GM13977 (cell line): ENCODE data around the gene FJX1.

ENCODE experiments used
- DNase-seq: peaks from one replicate; pipeline ENCODE4 v3.0.0; 2012; ENCODE audit warnings: low spot score
- in situ Hi-C: fragments of 300-500 bp; cut with MboI; formaldehyde crosslinking; loops from one replicate; pipeline ENCODE4 v1.12.0; 2022; ENCODE audit warnings: low sequenced_read_pairs, low pct_unique_long_range_greater_than_20kb, mixed read lengths, inconsistent platforms; ENCODE audit not compliant: unreplicated experiment
- TF ChIP-seq, protein P1 (sequence below): IDR thresholded peaks from 2 replicates; pipeline ENCODE4 v1.5.1; 2012; ENCODE audit warnings: mild to moderate bottlenecking, control low read depth; ENCODE audit not compliant: insufficient read depth; ENCODE audit errors: extremely low read depth, missing control alignments

Gene FJX1

DNA sequence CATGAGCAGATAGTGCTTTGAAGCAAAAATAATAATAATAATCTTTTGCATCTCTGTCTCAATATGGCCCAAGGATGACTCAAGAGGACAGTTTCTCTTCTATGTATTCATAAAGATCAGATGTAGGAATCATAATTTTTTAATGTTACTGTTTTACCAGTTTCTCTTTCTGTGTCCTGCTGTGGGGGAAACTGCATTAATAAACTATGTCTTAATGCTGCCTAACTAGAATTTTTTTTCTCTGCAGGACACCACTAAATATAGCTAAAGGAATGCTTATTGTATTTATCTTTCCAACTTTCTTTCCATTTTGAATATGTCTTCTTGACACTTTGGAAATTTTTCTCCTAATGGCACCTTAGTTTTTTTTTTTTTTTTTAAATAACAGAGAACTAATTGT lies 6.5 kb downstream of the FJX1 start:
- TF ChIP-seq, protein P1, sequence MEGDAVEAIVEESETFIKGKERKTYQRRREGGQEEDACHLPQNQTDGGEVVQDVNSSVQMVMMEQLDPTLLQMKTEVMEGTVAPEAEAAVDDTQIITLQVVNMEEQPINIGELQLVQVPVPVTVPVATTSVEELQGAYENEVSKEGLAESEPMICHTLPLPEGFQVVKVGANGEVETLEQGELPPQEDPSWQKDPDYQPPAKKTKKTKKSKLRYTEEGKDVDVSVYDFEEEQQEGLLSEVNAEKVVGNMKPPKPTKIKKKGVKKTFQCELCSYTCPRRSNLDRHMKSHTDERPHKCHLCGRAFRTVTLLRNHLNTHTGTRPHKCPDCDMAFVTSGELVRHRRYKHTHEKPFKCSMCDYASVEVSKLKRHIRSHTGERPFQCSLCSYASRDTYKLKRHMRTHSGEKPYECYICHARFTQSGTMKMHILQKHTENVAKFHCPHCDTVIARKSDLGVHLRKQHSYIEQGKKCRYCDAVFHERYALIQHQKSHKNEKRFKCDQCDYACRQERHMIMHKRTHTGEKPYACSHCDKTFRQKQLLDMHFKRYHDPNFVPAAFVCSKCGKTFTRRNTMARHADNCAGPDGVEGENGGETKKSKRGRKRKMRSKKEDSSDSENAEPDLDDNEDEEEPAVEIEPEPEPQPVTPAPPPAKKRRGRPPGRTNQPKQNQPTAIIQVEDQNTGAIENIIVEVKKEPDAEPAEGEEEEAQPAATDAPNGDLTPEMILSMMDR = no peak
- in situ Hi-C loops = no loop called here
- DNase-seq = no peak

DNA sequence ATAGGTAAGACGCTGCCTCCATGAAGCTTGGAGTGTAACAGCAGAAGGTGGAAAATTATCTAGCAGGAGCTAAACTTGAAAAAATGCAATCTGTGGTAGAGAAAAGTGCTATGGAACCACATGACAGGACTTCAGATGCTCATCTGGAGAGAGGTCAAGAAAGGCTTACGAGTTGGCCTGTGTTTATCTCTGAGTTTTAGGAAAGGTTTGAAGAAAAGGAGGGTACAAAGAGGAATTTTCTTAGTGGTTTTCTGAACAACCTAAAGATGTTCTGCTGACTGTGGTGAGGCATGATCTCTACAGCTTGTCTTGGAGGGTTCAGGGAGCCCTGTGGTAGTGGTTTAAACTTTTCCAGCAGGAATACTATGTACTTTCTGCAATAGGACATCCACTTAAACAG lies 8.2 kb downstream of the FJX1 start:
- TF ChIP-seq, protein P1 = no peak
- in situ Hi-C loops = no loop called here
- DNase-seq = no peak

DNA sequence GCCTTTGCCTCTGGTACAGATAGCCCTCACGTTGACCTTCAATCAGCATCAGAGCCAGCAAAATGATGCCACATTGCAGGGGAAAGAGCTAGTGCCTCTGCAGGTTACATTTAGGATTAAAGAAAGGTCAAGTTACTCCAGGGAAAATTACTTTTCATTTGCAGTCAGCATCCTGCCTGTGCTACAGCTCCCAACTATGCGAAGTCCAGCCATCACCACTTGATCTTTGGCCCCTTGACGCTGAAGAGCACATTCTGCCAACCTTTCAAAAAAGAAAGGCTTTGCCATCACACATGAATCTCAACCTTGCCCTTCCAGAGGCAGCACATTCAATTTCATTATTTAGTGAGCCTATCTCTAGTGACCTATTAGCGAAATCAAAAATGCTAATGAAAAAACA lies 11.3 kb downstream of the FJX1 start:
- in situ Hi-C loops = no loop called here
- no peak for DNase-seq
- TF ChIP-seq, protein P1 = no peak

DNA sequence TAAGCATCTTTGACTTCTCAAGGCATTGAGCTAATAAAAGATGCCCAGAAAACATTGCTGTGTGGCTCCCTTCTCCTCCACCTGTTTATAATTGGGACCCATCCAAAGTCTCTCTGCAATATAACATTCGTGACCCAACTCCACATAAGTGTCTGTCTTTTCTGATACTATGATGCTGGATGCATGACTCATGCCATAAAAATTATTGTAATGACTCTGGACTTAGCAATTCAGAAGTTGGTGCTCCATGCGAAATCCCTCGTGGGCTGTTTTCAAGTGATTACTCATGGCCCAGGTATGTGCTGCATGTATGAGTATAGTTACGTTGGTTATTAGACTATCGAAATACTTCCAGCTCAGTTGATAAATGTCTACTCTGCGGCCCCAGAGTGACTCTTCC lies 11.7 kb downstream of the FJX1 start:
- DNase-seq = no peak
- in situ Hi-C loops = no loop called here
- TF ChIP-seq, protein P1 = no peak

DNA sequence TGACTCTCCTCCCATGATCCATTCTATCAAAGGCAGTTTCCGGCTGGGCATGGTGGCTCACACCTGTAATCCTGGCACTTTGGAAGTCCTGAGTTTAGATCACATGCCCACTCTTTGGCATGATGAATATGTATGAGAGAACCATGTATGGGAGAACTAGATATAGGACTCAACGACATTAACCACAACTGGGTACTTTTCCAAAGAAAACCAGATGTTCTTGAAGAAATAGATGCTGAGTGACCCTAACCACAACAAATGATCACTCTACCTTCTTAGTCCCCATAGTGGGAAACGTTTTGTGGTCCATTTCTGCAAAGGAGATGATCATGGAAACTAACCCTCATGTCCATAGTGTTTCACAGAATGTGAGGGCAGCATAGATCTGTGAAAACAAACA lies 13.6 kb downstream of the FJX1 start:
- TF ChIP-seq, protein P1 = no peak

DNA sequence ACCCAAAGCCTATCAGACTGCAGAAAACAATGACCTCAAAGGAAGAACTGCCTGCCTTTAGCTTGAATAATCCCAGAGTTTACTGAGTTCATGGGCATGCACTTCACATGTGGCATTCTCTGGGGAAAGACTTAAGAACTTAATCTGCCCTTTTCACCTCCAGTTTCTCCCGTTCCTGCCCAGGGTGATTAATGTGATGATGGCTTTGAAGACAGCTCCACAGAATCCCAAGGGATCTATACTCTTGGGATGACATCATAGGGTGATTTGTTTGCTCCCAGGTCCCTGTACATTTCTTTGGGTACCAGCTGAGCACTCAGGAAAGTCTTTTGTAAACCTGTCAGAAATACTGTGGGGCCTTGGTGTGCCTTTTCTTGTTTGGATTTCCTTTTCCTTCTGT lies 14.0 kb downstream of the FJX1 start:
- in situ Hi-C loops = no loop called here
- TF ChIP-seq, protein P1 = no peak
- no peak for DNase-seq

More for the DNA sequence above, 13.6 kb downstream of the FJX1 start:
- in situ Hi-C loops = no loop called here
- DNase-seq = no peak
